Measurements from ENCODE around the gene AHRR. TPM values are rescaled to one million over a fixed set of nuclear protein-coding genes. Genes with fewer than 3 reads are reported as not detected.

The AHRR gene
- total RNA-seq, 1 donor from 2014 or later = not detected

DNA sequence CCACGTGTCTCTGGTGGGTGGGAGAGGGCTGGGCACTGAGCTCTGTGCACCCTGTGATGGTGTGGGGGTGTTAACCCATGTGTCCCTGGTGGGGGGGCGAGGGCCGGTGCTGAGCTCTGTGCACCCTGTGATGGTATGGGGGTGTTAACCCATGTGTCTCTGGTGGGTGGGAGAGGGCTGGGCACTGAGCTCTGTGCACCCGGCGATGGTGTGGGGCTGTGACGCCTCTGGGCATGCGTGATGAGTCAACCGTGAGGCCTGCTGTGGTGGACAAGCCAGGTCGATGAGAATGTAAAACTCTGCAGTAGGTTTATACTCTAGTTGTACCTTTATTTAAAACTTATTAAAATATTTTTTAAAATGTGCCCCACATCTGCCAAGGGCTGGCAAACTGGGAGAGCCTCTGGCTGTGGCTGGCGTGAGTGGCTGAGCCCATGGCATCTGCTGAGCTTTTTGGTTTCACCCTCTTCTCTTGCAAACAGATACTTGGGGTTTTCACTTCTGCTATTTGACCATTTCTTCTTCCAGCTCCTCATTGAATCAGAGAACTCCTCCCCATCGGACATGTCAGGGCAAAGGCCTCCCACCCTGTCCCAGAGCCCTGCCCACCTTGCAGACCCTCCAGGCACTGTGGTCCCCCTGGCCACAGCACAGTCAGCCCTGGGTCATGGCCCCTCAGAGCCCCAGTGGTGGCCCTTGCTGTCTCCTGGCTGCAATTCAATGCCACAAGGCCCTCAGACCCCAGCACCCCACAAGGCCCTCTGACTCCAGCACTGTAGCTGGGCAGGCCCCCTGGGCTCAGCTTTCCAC lies 103.0 kb downstream of the AHRR start:
- intact Hi-C loops (cut with DNase I) = no loop called here
- DNase-seq (ENCODE audit: low spot score in 2 of 2) = peak in 1 of 2 donors; percentile 58
- Histone ChIP-seq H3K27me3 (no peaks in the 10 kb centered on the region), H3K9me3 (no peaks in the 10 kb centered on the region), H3K4me3 (no peak overlapping the region), H3K27ac (no peak overlapping the region), H3K4me1 (no peaks in the 10 kb centered on the region), H3K36me3 (no peaks in the 10 kb centered on the region)
- TF ChIP-seq, protein P1, sequence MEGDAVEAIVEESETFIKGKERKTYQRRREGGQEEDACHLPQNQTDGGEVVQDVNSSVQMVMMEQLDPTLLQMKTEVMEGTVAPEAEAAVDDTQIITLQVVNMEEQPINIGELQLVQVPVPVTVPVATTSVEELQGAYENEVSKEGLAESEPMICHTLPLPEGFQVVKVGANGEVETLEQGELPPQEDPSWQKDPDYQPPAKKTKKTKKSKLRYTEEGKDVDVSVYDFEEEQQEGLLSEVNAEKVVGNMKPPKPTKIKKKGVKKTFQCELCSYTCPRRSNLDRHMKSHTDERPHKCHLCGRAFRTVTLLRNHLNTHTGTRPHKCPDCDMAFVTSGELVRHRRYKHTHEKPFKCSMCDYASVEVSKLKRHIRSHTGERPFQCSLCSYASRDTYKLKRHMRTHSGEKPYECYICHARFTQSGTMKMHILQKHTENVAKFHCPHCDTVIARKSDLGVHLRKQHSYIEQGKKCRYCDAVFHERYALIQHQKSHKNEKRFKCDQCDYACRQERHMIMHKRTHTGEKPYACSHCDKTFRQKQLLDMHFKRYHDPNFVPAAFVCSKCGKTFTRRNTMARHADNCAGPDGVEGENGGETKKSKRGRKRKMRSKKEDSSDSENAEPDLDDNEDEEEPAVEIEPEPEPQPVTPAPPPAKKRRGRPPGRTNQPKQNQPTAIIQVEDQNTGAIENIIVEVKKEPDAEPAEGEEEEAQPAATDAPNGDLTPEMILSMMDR (IDR thresholded peaks at IDR 0.05) = no peak

DNA sequence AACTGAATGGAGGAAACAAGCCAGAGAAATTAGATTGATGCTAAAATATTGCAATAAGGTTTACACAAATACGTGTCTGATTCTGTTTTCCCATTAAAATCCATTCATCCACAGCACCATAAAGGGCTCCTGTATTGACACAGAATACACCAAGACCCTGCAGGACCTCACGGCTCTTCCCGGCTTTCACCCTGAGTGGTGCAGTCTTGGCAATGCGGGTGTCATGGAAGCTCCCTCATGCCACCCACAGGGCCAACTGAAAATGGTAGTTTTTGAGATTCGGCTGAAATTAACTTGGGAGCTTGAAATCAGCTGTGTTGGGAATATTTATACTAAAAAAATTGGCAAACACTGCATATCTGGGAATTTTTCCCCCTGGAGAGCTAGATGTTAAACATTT lies 104.2 kb downstream of the AHRR start:
- Histone ChIP-seq H3K36me3 (no peaks in the 10 kb centered on the region), H3K27ac (no peak overlapping the region), H3K4me3 (no peak overlapping the region), H3K4me1 (no peaks in the 10 kb centered on the region), H3K9me3 (no peaks in the 10 kb centered on the region), H3K27me3 (no peaks in the 10 kb centered on the region)
- TF ChIP-seq, protein P1 (IDR thresholded peaks at IDR 0.05) = peak in 1 of 3 experiments; percentile 22
- intact Hi-C loops (cut with DNase I) = no loop called here
- DNase-seq (ENCODE audit: low spot score in 2 of 2) = peak in 1 of 2 donors; percentile 40

DNA sequence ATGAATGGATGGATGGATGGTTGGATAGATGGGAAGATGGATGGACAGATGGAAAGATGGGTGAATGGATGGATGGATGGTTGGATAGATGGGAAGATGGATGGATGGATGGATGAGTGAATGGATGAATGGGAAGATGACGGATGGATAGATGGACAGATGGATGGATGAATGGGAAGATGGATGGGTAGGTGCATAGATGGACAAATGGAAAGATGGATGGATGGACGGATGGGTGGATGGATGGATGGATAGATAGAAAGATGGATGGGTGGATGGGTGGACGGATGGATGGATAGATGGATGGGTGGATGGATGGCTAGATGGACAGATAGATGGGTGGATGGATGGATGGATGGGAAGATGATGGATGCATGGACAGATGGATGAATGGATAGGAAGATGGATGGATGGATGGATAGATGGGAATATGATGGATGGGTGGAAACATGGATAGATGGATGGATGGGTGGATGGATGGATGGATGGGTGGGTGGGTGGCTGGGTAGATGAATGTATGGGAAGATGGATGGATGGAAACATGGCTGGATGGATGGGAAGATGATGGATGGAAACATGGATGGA lies 105.0 kb downstream of the AHRR start:
- Histone ChIP-seq H3K9me3 (no peaks in the 10 kb centered on the region), H3K4me3 (no peak overlapping the region), H3K36me3 (no peaks in the 10 kb centered on the region), H3K27me3 (no peaks in the 10 kb centered on the region), H3K27ac (no peak overlapping the region), H3K4me1 (no peaks in the 10 kb centered on the region)
- TF ChIP-seq, protein P1 (IDR thresholded peaks at IDR 0.05) = no peak
- intact Hi-C loops (cut with DNase I) = no loop called here
- DNase-seq (ENCODE audit: low spot score in 2 of 2) = no peak

DNA sequence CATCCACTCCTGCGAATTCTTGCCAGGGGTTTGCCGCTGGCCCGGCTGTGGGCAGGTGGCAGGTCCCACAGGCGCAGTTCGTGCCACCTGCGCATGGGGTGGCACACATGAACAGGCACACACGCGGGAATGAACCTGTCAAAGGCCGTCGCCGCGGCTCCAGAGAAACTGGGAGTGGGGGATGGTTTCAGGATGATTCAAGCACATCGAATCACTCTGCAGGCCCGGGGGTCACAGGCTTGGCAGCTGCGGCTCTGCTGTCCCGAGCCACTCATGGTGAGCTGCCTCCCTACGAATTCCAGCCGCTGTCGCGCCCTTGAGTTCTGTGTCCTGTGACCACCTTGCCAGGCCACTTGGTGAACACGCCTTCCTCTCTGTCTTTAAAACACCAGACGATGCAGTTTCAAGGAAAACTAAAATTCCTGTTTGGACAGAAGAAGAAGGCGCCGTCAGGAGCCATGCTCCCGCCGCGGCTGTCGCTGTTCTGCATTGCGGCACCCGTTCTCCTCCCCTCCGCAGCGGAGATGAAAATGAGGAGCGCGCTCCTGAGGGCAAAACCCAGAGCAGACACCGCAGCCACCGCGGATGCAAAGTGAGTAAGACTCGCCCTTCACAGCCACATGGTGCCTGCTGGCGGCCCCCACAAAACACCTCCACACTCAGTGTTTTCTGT lies 106.0 kb downstream of the AHRR start:
- Histone ChIP-seq H3K27ac (no peak overlapping the region), H3K4me1 (no peaks in the 10 kb centered on the region), H3K27me3 (no peaks in the 10 kb centered on the region), H3K4me3 (no peak overlapping the region), H3K9me3 (no peaks in the 10 kb centered on the region), H3K36me3 (no peaks in the 10 kb centered on the region)
- intact Hi-C loops (cut with DNase I) = no loop called here
- TF ChIP-seq, protein P1 (IDR thresholded peaks at IDR 0.05) = no peak
- peak in 1 of 2 donors; percentile 56 for DNase-seq (ENCODE audit: low spot score in 2 of 2)

DNA sequence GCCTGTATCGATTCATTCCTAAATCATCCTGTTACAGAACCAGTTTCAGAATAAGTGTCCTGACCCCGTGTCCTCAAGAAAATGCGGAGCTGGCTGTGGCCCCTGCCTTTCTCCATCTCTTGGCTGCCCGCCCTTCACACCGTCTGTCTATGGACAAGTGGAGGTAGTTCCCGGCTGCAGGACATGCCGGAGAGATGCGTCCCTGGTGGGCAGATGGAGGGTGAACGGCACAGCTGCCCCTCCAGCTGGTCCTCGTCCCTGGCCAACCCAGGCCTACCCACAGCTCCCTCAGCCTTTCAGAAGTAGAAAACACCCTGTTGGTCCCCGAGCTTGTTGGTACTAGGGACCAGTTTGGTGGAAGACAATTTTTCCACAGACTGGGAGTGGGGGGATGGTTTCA lies 106.7 kb downstream of the AHRR start:
- Histone ChIP-seq H3K9me3 (no peaks in the 10 kb centered on the region), H3K27me3 (no peaks in the 10 kb centered on the region), H3K4me3 (no peak overlapping the region), H3K4me1 (no peaks in the 10 kb centered on the region), H3K36me3 (no peaks in the 10 kb centered on the region), H3K27ac (no peak overlapping the region)
- DNase-seq (ENCODE audit: low spot score in 2 of 2) = no peak
- intact Hi-C loops (cut with DNase I) = no loop called here
- TF ChIP-seq, protein P1 (IDR thresholded peaks at IDR 0.05) = no peak

Data from ascending aorta (tissue), 2 donors.